OCI-LY3 (cell line): ENCODE measurements around the gene SPINK8.

Experiments used
- EZH2phosphoT487 ChIP-seq: fragments of 200-600 bp; shearing (Covaris generic); IDR thresholded peaks from 2 replicates; pipeline ENCODE4 v1.6.1; 2018; ENCODE audit warnings: antibody characterized with exemption, mixed run types, low read depth
- TF ChIP-seq, protein P1 (sequence below): fragments of 200-600, 300-600 bp; sonication (generic); IDR thresholded peaks from 2 replicates; pipeline ENCODE4 v1.5.1; 2014; ENCODE audit warnings: antibody characterized with exemption, low read length, low read depth

DNA sequence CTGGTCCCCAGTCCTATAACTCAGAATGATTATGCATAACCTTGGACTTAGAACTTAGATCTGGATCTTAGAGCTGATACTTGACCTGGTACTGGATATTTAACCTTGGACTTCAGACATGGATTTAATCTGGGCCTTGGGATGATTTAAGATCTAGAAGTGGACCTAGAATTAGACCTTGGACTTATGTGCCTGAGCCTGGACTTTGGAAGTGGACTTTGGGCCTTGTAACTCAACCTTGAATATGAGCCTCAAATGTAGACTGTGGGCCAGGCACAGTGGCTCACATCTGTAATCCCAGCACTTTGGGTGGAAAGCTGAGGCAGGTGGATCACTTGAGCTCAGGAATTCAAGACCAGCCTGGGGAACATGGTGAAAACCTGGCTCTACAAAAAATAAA lies 46.4 kb downstream of the SPINK8 start:
- TF ChIP-seq, protein P1, sequence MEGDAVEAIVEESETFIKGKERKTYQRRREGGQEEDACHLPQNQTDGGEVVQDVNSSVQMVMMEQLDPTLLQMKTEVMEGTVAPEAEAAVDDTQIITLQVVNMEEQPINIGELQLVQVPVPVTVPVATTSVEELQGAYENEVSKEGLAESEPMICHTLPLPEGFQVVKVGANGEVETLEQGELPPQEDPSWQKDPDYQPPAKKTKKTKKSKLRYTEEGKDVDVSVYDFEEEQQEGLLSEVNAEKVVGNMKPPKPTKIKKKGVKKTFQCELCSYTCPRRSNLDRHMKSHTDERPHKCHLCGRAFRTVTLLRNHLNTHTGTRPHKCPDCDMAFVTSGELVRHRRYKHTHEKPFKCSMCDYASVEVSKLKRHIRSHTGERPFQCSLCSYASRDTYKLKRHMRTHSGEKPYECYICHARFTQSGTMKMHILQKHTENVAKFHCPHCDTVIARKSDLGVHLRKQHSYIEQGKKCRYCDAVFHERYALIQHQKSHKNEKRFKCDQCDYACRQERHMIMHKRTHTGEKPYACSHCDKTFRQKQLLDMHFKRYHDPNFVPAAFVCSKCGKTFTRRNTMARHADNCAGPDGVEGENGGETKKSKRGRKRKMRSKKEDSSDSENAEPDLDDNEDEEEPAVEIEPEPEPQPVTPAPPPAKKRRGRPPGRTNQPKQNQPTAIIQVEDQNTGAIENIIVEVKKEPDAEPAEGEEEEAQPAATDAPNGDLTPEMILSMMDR, result no peak
- no peak for TF ChIP-seq EZH2phosphoT487
